Stromal cell of bone marrow (primary cell): ENCODE results near the gene BHLHE23.
"Not testable (repeated sequence)": the region's sequence is repeated elsewhere in the genome, so short reads cannot be mapped to it uniquely, and the experiment has no call there.

ENCODE experiments used
- DNase-seq: peaks from one replicate; pipeline ENCODE4 v3.0.0-alpha.2; 2012; ENCODE audit warnings: low read depth

The BHLHE23 gene

GRCh38 chr20:62960446-62961309, 46.1 kb downstream of the BHLHE23 start:
- DNase-seq, result not testable (repeated sequence)

- DNase-seq, result no peak
Measured at GRCh38 chr20:62959998-62960436, 46.7 kb downstream of the BHLHE23 start.

DNA sequence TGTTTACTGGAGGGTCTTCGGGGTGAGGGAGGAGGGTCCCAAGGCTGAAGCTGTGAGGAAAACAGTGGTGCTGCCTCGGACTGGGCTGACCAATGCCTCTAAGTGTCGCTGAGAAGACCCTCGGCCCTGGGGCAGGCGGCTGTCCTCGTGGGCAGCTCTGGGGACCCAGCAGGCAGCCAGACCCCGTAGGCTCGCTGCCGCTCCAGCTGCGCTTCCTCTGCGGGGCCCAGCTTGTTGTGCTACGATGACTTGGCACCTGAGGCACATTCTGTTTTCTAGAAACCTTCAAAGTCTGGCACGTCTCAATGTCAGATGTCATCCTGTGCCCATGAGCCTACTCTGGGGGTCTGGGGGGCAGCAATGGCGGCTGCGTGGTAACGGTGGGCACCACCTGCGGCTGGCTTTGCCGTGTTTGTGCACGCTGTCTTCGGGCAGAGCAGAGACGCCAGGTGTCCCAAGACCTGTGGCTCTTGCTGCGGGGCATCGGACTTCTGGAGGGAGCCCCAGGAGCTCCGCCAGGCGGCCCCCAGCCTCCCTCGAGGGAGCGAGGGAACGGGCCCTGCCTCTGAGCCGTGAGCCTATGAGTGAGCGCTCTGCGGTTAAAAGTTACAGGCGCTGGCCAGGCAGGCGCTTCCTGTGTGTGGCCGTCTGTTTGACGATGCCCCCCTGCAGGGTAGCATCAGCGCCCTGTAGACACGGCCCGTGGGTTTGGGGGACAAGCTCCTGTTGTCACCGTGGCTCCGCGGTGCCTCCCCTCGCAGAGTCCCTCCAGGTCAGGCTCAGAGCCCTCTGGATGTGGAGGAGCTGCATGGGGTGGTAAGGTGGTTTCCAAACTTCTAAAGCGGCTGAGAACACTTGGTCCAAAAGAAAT, 47.4 kb downstream of the BHLHE23 start:
- DNase-seq, result no peak

- DNase-seq, result no peak
Measured at GRCh38 chr20:62958388-62959100, 48.2 kb downstream of the BHLHE23 start.

- DNase-seq, result no peak
Measured at GRCh38 chr20:62957136-62958117, 49.3 kb downstream of the BHLHE23 start.

- no peak for DNase-seq
Measured at GRCh38 chr20:62956387-62957135, 50.2 kb downstream of the BHLHE23 start.
